WTC11 (cell line): ENCODE data around the gene MAP4K1.
"Not testable (repeated sequence)": the region's sequence is repeated elsewhere in the genome, so short reads cannot be mapped to it uniquely, and the experiment has no call there.

Source experiments
- ATF2 ChIP-seq: sonication (generic); formaldehyde crosslinking; IDR thresholded peaks from 2 replicates; pipeline ENCODE4 v1.8.1; 2022; ENCODE audit warnings: low read depth, missing genetic modification reagents, borderline replicate concordance
- CTCF ChIP-seq: fragments of 200-600 bp; IDR thresholded peaks from 2 replicates; pipeline ENCODE4 v1.8.0; 2022; ENCODE audit warnings: antibody characterized with exemption
- ZNF425 ChIP-seq: fragments of 250-450 bp; sonication (Bioruptor Pico); conservative IDR thresholded peaks from 2 replicates; pipeline ENCODE4 v1.9.0; 2021; ENCODE audit warnings: mild to moderate bottlenecking

- TF ChIP-seq CTCF; ATF2 (CRISPR knock-in tag); ZNF425 (CRISPR knock-in tag): not testable (repeated sequence)
Measured at GRCh38 chr19:38631301-38631700, 13.5 kb upstream of the MAP4K1 start.
